Measurements from ENCODE around the gene RPS6KB1.

DNA sequence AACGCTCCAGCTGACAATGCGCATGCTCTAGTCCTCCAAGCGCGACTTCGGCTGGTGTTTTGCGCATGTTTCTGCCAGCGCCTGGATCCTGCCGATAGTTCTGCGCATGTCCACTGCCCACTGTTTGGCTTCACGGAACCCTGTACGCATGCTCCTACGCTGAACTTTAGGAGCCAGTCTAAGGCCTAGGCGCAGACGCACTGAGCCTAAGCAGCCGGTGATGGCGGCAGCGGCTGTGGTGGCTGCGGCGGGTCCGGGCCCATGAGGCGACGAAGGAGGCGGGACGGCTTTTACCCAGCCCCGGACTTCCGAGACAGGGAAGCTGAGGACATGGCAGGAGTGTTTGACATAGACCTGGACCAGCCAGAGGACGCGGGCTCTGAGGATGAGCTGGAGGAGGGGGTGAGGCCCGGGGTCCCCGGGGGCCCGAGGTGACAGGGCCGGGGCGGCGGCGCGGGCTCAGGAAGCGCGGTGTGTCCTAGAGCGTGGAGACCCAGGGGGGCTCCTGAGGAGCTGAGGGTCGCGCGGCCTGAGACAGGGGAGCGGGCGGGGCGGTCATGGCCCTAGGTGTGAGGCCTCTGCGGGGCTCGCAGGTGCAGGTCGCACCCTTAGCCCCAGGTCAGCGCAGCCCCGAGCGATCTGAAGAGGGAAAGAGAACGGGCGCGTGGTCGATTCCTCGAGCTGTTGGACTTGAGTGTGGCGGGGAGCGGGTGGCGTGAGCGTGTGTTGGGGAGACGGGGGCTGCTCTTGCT is at the start of gene RPS6KB1, which contains the start of gene TUBD1:
- TF ChIP-seq, protein P1, sequence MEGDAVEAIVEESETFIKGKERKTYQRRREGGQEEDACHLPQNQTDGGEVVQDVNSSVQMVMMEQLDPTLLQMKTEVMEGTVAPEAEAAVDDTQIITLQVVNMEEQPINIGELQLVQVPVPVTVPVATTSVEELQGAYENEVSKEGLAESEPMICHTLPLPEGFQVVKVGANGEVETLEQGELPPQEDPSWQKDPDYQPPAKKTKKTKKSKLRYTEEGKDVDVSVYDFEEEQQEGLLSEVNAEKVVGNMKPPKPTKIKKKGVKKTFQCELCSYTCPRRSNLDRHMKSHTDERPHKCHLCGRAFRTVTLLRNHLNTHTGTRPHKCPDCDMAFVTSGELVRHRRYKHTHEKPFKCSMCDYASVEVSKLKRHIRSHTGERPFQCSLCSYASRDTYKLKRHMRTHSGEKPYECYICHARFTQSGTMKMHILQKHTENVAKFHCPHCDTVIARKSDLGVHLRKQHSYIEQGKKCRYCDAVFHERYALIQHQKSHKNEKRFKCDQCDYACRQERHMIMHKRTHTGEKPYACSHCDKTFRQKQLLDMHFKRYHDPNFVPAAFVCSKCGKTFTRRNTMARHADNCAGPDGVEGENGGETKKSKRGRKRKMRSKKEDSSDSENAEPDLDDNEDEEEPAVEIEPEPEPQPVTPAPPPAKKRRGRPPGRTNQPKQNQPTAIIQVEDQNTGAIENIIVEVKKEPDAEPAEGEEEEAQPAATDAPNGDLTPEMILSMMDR (IDR thresholded peaks at IDR 0.05): no peak
- no peak for TF ChIP-seq ZSCAN18 (CRISPR knock-in tag; IDR thresholded peaks at IDR 0.05)
- TF ChIP-seq, protein P2, sequence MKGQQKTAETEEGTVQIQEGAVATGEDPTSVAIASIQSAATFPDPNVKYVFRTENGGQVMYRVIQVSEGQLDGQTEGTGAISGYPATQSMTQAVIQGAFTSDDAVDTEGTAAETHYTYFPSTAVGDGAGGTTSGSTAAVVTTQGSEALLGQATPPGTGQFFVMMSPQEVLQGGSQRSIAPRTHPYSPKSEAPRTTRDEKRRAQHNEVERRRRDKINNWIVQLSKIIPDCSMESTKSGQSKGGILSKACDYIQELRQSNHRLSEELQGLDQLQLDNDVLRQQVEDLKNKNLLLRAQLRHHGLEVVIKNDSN (CRISPR knock-in tag; IDR thresholded peaks at IDR 0.05): no peak
